Activated CD4-positive, alpha-beta T cell treated with anti-CD3 and anti-CD28 coated beads, Interleukin-2, amount 10 ng/mL, durations not matched to agents 7 days and 5 days (primary cell): Measurements from ENCODE around the gene UBALD1. TPM values are rescaled to one million over a fixed set of nuclear protein-coding genes. Genes with fewer than 3 reads are reported as not detected.

ENCODE experiments used
- CTCF ChIA-PET: fragments of 350-600 bp; sonication (Branson Sonifier 250); formaldehyde crosslinking; loops from one replicate; lab custom pipeline; 2021; ENCODE audit warnings: antibody characterized with exemption; lab: Charles Lee
- POLR2A ChIA-PET: fragments of 350-600 bp; sonication (Branson Sonifier 250); formaldehyde crosslinking; loops from one replicate; lab custom pipeline; 2021; ENCODE audit warnings: antibody characterized with exemption; lab: Charles Lee
- DNase-seq: peaks from one replicate; pipeline ENCODE4 v3.0.0-alpha.2; 2020
- H3K27ac Mint-ChIP-seq: one replicate; pipeline ENCODE4 v1.8.0; 2021; ENCODE audit warnings: mild to moderate bottlenecking, moderate library complexity, mixed read lengths
- H3K27me3 Mint-ChIP-seq: one replicate; pipeline ENCODE4 v1.8.0; 2021; ENCODE audit warnings: mixed read lengths
- H3K36me3 Mint-ChIP-seq: one replicate; pipeline ENCODE4 v1.8.0; 2021; ENCODE audit warnings: low read depth, mixed read lengths
- H3K4me1 Mint-ChIP-seq: one replicate; pipeline ENCODE4 v1.8.0; 2021; ENCODE audit warnings: mixed read lengths
- H3K4me3 Mint-ChIP-seq: one replicate; pipeline ENCODE4 v1.8.0; 2021; ENCODE audit warnings: mild to moderate bottlenecking, moderate library complexity, mixed read lengths
- H3K9me3 Mint-ChIP-seq: one replicate; pipeline ENCODE4 v1.8.0; 2021; ENCODE audit warnings: mixed read lengths
- total RNA-seq, 2 experiments: library from RNA; stranded (reverse); gene quantifications; one replicate each; pipeline ENCODE4 v1.2.3, GENCODE V29; 2021

Gene UBALD1
- total RNA-seq, 2 experiments from 2014 or later, result 21.5 to 22.2 TPM

- H3K4me3 Mint-ChIP-seq, result peak within 1 kb of the TSS; percentile 90
- no peaks in the 10 kb centered on the region for H3K9me3 Mint-ChIP-seq
- ChIA-PET CTCF (interaction anchor here (0.7 to 2.5 kb wide), 27 partner anchors 8 to 249 kb away, joined by 3 to 40 read pairs (median 4); partner anchors contain the start of genes ANKS3, CORO7, DNAAF8 and HMOX2), POLR2A (interaction anchor here (0.7 to 1.2 kb wide), 2 partner anchors 117 to 118 kb away, joined by 3 to 4 read pairs; no protein-coding TSS in a partner anchor)
- peaks cover 19% of the 10 kb centered on the region for H3K36me3 Mint-ChIP-seq
- peak within 1 kb of the TSS; percentile 100 for H3K27ac Mint-ChIP-seq
- peaks cover 36% of the 10 kb centered on the region for H3K4me1 Mint-ChIP-seq
- peak; percentile 95 for DNase-seq
- H3K27me3 Mint-ChIP-seq, result no peaks in the 10 kb centered on the region
Measured at GRCh38 chr16:4624015-4624826, 9.5 kb upstream of the UBALD1 start, which contains the start of gene MGRN1. Gene MGRN1, plus strand, starts transcription at chr16:4624826. Its CDS starts 135 bp downstream, at chr16:4624961.

- Mint-ChIP-seq H3K27me3 (no peaks in the 10 kb centered on the region), H3K4me1 (peaks cover 32% of the 10 kb centered on the region), H3K27ac (peak overlapping the region; percentile 100), H3K4me3 (peak overlapping the region; percentile 81), H3K9me3 (no peaks in the 10 kb centered on the region), H3K36me3 (peaks cover 16% of the 10 kb centered on the region)
- no peak for DNase-seq
- POLR2A ChIA-PET, result interaction anchor here (0.7 to 1.2 kb wide), 2 partner anchors 117 to 118 kb away, joined by 3 to 4 read pairs; no protein-coding TSS in a partner anchor
- CTCF ChIA-PET, result interaction anchor here (0.8 to 2.5 kb wide), 23 partner anchors 7 to 249 kb away, joined by 3 to 40 read pairs (median 4); partner anchors contain the start of genes ANKS3, CORO7, DNAAF8 and HMOX2
Measured at GRCh38 chr16:4623593-4623992, 8.9 kb upstream of the UBALD1 start.

- ChIA-PET CTCF (interaction anchor here (1.2 kb wide), 1 partner anchor 111 kb away, joined by 4 read pairs; no protein-coding TSS in a partner anchor), POLR2A (no interaction called here)
- Mint-ChIP-seq H3K4me3 (no peak overlapping the region), H3K4me1 (peaks cover 23% of the 10 kb centered on the region), H3K27ac (no peak overlapping the region), H3K9me3 (no peaks in the 10 kb centered on the region), H3K36me3 (no peaks in the 10 kb centered on the region), H3K27me3 (no peaks in the 10 kb centered on the region)
- no peak for DNase-seq
Measured at GRCh38 chr16:4618645-4619418, 4.1 kb upstream of the UBALD1 start.

GRCh38 chr16:4617880-4618279, 3.2 kb upstream of the UBALD1 start:
- H3K36me3 Mint-ChIP-seq, result no peaks in the 10 kb centered on the region
- ChIA-PET CTCF (interaction anchor here (1.2 kb wide), 1 partner anchor 110 kb away, joined by 4 read pairs; no protein-coding TSS in a partner anchor), POLR2A (no interaction called here)
- peaks cover 21% of the 10 kb centered on the region for H3K4me1 Mint-ChIP-seq
- no peak overlapping the region for H3K4me3 Mint-ChIP-seq
- no peak overlapping the region for H3K27ac Mint-ChIP-seq
- H3K9me3 Mint-ChIP-seq, result no peaks in the 10 kb centered on the region
- H3K27me3 Mint-ChIP-seq, result no peaks in the 10 kb centered on the region
- DNase-seq, result no peak

GRCh38 chr16:4616047-4616811, 1.5 kb upstream of the UBALD1 start:
- no peaks in the 10 kb centered on the region for H3K36me3 Mint-ChIP-seq
- H3K27ac Mint-ChIP-seq, result peak overlapping the region; percentile 98
- CTCF ChIA-PET, result interaction anchor here (0.6 to 1.5 kb wide), 8 partner anchors 8 to 363 kb away, joined by 3 to 10 read pairs (median 5); partner anchors contain the start of gene MGRN1
- peak overlapping the region; percentile 94 for H3K4me3 Mint-ChIP-seq
- H3K27me3 Mint-ChIP-seq, result no peaks in the 10 kb centered on the region
- POLR2A ChIA-PET, result no interaction called here
- peaks cover 22% of the 10 kb centered on the region for H3K4me1 Mint-ChIP-seq
- DNase-seq, result peak; percentile 100
- H3K9me3 Mint-ChIP-seq, result no peaks in the 10 kb centered on the region

- ChIA-PET POLR2A (no interaction called here), CTCF (interaction anchor here (0.6 to 2.7 kb wide), 5 partner anchors 8 to 362 kb away, joined by 3 to 10 read pairs (median 6); partner anchors contain the start of gene MGRN1)
- Mint-ChIP-seq H3K4me3 (peak overlapping the region; percentile 94), H3K9me3 (no peaks in the 10 kb centered on the region), H3K27ac (peak overlapping the region; percentile 94), H3K36me3 (no peaks in the 10 kb centered on the region), H3K27me3 (no peaks in the 10 kb centered on the region), H3K4me1 (peaks cover 22% of the 10 kb centered on the region)
- no peak for DNase-seq
Measured at GRCh38 chr16:4615384-4616046, 827 bp upstream of the UBALD1 start.

GRCh38 chr16:4613636-4614570, 785 bp downstream of the UBALD1 start:
- Mint-ChIP-seq H3K27ac (peak overlapping the region; percentile 72), H3K9me3 (no peaks in the 10 kb centered on the region), H3K27me3 (no peaks in the 10 kb centered on the region), H3K36me3 (no peaks in the 10 kb centered on the region), H3K4me1 (peaks cover 22% of the 10 kb centered on the region), H3K4me3 (peak overlapping the region; percentile 74)
- CTCF ChIA-PET, result interaction anchor here (2.7 kb wide), 1 partner anchor 10 kb away, joined by 9 read pairs; the partner anchor contains the start of gene MGRN1
- POLR2A ChIA-PET, result interaction anchor here (0.5 kb wide), 1 partner anchor 58 kb away, joined by 3 read pairs; the partner anchor contains the start of gene C16orf96
- peak; percentile 38 for DNase-seq

- H3K4me1 Mint-ChIP-seq, result peaks cover 22% of the 10 kb centered on the region
- H3K4me3 Mint-ChIP-seq, result peak overlapping the region; percentile 74
- ChIA-PET CTCF (interaction anchor here (2.7 kb wide), 1 partner anchor 11 kb away, joined by 9 read pairs; the partner anchor contains the start of gene MGRN1), POLR2A (no interaction called here)
- H3K27me3 Mint-ChIP-seq, result no peaks in the 10 kb centered on the region
- no peak overlapping the region for H3K27ac Mint-ChIP-seq
- H3K9me3 Mint-ChIP-seq, result no peaks in the 10 kb centered on the region
- H3K36me3 Mint-ChIP-seq, result no peaks in the 10 kb centered on the region
- no peak for DNase-seq
Measured at GRCh38 chr16:4612977-4613635, 1.6 kb downstream of the UBALD1 start.

- CTCF ChIA-PET, result interaction anchor here (1.4 to 1.8 kb wide), 2 partner anchors 12 to 106 kb away, joined by 5 read pairs; partner anchors contain the start of gene MGRN1
- POLR2A ChIA-PET, result no interaction called here
- Mint-ChIP-seq H3K36me3 (no peaks in the 10 kb centered on the region), H3K9me3 (no peaks in the 10 kb centered on the region), H3K4me3 (no peak overlapping the region), H3K27ac (no peak overlapping the region), H3K27me3 (no peaks in the 10 kb centered on the region), H3K4me1 (peaks cover 18% of the 10 kb centered on the region)
- DNase-seq, result no peak
Measured at GRCh38 chr16:4612474-4612931, 2.2 kb downstream of the UBALD1 start.
